Coronary artery (tissue), 2 donors: ENCODE measurements around the gene BRINP1.

Experiments used
- DNase-seq: peaks from one replicate; pipeline ENCODE4 v3.0.0-alpha.2; 2017; ENCODE audit warnings: low spot score
- H3K27ac ChIP-seq, 2 donors: fragments of 200-600 bp; sonication (generic); one replicate each; pipeline ENCODE4 v1.5.1; 2016 to 2019
- H3K4me3 ChIP-seq: fragments of 200-600 bp; sonication (generic); 2 replicates; pipeline ENCODE4 v1.5.1; 2016; ENCODE audit warnings: mild to moderate bottlenecking, moderate library complexity
- TF ChIP-seq, protein P1 (sequence below): fragments of 200-600 bp; sonication (generic); IDR thresholded peaks from one replicate; pipeline ENCODE4 v1.5.1; 2019; ENCODE audit warnings: antibody characterized with exemption

The BRINP1 gene

DNA sequence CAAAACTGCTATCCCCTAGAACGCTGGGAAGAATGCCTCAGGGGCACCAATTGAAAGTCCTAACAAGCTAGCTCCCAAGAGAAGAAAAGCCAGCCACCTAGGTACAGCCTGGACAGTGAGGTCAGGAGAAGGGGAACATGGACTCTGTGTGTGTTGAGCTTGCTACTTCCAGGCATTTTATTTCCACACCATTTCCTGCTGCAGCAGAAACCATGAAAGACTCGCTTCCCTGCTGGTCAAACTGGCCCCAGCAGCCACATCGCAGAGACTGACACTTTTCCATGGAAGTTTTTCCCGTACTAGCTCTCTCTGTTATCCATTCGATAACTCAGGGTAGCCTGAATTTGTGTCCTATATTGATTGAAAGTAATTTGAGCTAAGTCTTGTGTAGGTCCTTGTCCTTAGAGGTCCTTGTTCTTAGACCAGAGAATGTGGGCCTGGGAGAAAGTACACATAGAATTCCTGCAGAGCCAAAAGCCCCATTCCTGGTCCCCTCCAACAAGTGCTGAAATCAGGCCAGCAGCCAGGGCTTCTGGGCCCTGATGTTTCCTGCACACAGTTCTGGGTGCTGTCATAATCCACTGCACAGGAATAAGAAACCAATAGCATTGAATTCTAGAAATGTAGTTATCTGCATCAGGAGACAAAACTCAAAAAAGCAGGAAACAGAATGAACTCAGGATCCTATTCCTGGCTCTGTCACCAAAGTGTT is 96.6 kb downstream of the BRINP1 start:
- TF ChIP-seq, protein P1, sequence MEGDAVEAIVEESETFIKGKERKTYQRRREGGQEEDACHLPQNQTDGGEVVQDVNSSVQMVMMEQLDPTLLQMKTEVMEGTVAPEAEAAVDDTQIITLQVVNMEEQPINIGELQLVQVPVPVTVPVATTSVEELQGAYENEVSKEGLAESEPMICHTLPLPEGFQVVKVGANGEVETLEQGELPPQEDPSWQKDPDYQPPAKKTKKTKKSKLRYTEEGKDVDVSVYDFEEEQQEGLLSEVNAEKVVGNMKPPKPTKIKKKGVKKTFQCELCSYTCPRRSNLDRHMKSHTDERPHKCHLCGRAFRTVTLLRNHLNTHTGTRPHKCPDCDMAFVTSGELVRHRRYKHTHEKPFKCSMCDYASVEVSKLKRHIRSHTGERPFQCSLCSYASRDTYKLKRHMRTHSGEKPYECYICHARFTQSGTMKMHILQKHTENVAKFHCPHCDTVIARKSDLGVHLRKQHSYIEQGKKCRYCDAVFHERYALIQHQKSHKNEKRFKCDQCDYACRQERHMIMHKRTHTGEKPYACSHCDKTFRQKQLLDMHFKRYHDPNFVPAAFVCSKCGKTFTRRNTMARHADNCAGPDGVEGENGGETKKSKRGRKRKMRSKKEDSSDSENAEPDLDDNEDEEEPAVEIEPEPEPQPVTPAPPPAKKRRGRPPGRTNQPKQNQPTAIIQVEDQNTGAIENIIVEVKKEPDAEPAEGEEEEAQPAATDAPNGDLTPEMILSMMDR: no peak
- no peak for DNase-seq
- no peak overlapping the region for H3K27ac ChIP-seq

DNA sequence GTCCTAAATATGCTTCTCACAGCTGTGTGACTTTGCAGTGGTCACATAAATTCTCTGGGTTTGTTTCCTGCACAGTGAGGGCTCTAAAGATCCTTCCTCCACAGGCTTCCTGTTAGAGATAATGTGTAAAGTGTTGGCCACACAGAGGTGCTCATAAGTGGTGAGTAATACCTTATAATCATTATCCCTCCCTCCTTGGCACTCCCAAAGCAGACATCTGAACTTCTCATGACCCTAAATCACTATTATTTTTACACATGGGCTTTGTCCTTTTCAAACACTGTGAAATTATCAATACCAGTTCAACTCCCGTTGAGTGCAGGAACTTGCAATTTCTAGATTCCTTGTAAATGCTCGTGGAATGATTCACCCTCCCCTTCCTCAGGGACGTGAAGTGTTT is 100.2 kb downstream of the BRINP1 start:
- DNase-seq: no peak
- H3K27ac ChIP-seq: no peak overlapping the region
- no peak overlapping the region for H3K4me3 ChIP-seq
- TF ChIP-seq, protein P1: no peak

More for the DNA sequence above, 96.6 kb downstream of the BRINP1 start:
- H3K4me3 ChIP-seq: no peak overlapping the region

DNA sequence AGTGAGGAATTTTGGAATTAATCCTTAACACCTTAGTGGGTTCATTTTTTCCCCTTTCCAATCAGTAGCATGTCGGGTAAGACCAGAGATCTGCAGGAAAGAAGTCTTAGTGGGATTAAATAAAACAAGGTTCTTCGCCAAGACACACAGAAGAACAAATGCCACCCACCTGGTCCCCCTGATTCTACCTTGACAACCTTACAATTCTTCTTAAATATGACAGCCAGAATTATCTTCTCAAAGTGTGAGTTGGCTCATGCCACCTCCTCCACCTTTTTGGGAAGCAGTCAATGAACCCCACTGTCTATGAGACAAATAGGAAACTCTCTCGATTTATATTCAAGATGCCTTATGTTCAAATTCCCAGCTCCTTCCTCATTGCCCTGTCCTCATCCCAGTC is 105.1 kb downstream of the BRINP1 start:
- H3K27ac ChIP-seq: no peak overlapping the region
- no peak overlapping the region for H3K4me3 ChIP-seq
- no peak for DNase-seq
- TF ChIP-seq, protein P1: no peak

DNA sequence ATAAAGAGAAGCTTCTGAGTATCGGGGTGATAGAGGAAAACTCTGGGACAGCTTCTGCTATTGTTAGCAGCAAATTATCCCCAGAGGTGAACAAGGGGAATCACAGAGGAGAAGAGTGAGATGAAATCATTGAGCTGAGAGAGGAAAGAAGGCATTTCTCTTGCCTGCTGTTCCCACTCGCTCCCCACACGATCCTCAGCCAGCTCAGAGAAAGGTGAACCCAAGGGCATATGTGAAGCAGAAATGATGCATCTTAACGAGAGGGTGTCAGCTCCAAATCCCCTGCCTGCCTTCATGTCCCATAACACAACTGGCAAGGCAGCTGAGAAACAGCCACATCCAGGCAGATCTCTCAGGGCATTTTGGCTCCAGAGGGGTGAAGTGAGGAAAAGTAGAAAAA is 111.6 kb downstream of the BRINP1 start:
- no peak for DNase-seq
- Histone ChIP-seq H3K27ac (no peak overlapping the region), H3K4me3 (no peak overlapping the region)
- TF ChIP-seq, protein P1: no peak

DNA sequence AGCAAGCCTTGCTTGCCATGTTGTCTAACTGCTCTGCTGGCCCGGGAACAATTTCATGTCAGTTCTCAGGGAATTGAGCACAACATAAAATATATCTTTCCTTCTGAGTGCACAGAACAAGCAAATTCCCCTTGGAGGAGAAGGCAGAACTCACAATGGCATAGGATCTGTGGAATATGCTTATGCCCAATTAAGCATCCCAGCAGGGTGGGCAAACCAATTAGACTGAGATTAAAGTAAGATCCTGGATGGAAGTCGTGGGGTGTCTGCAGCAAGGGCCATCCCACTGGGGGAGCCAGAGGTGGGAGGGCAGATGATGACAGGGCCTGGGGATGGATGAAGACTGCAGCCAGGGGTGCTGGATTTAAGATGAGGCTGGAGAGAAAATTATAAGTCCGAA is 114.1 kb downstream of the BRINP1 start:
- H3K4me3 ChIP-seq: no peak overlapping the region
- TF ChIP-seq, protein P1: no peak
- no peak overlapping the region for H3K27ac ChIP-seq
- no peak for DNase-seq

DNA sequence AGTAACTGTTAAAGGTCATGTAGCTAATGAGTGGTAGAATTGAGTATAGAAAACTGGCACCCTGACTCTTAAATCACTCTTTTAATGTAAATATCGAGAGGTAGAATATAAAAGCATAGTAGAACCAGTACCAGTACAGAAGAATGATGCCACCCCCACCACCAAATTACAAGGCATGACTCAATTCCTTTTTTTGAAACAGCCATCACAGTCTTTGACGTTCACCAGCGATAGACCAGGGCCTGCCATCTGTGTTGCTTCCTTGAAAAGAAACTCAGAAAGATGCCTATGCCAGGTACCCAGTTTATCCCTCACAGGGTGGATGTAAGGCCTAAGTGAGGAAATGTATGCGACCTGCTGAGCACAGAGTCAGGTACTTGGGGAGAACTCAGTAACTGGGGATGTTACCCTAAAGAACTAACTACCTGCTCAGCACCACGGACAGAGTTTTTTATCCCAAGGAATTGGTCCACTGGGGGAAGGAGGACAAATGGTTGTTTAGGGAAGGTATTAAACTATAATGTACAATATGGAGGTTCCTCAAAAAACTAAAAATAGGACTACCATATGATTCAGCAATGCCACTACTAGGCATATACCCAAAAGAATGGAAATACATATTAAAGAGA is 116.5 kb downstream of the BRINP1 start:
- Histone ChIP-seq H3K4me3 (no peak overlapping the region), H3K27ac (no peak overlapping the region)
- TF ChIP-seq, protein P1: no peak
- no peak for DNase-seq

DNA sequence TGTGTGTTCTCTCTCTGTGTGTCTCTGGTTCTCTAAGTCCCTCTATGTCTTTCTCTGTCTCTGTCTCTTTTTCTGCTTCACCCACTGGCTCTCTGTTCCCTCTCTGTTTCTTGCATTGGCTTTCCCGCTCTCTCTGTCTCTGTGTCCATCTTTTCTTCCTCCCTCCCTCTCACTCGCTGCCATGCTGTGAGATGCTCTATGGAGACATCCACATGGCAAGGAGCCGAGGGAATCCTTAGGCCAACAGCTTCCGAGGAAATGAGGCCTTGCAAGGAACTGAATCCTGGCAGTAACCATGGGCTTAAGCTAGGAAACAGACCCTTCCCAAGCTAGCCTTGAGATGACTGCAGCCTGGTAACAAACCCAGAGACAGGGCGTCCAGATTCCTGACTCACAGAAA is 117.3 kb downstream of the BRINP1 start:
- DNase-seq: no peak
- TF ChIP-seq, protein P1: no peak
- Histone ChIP-seq H3K4me3 (no peak overlapping the region), H3K27ac (no peak overlapping the region)
